IMR-90 (cell line): ENCODE results near the gene GIMAP1. TPM values are rescaled to one million over a fixed set of nuclear protein-coding genes. Genes with fewer than 3 reads are reported as not detected.

Experiments used
- ATAC-seq: fragments of 200-7000 bp; cut with Tn5 transposase; 2 replicates; pipeline ENCODE4 v1.9.1; 2020; ENCODE audit warnings: low read depth, mild to moderate bottlenecking, moderate library complexity
- BruUV-seq: library from RNA; stranded (reverse); fragments of 400-500 nt; replicated peaks from 2 replicates; lab custom pipeline; 2021; lab: Mats Ljungman, UMichigan
- CTCF ChIA-PET: fragments of 300-600 bp; formaldehyde crosslinking; extraction: SDS; loops from one replicate; lab custom pipeline; 2021; ENCODE audit warnings: antibody characterized with exemption; lab: Yijun Ruan, JAX
- POLR2A ChIA-PET: fragments of 300-600 bp; sonication (Branson Sonifier 250); formaldehyde crosslinking; loops from one replicate; lab custom pipeline; 2022; ENCODE audit warnings: antibody characterized with exemption; ENCODE audit not compliant: unreplicated experiment; lab: Charles Lee
- DNase-seq: peaks from one replicate; pipeline ENCODE4 v3.0.0; 2013
- H2AFZ ChIP-seq: replicated peaks from 2 replicates; pipeline ENCODE3; 2013; ENCODE audit warnings: low read length, mild to moderate bottlenecking; ENCODE audit not compliant: poor library complexity
- H2AK5ac ChIP-seq: 2 replicates; pipeline ENCODE4 v1.6.1; 2013; ENCODE audit warnings: low read depth, low read length, inconsistent platforms
- H2AK9ac ChIP-seq: replicated peaks from 2 replicates; pipeline ENCODE3; 2013; ENCODE audit warnings: mild to moderate bottlenecking, low read depth, low read length, moderate library complexity; ENCODE audit not compliant: poor library complexity
- H2BK120ac ChIP-seq: 2 replicates; pipeline ENCODE4 v1.6.1; 2013; ENCODE audit warnings: low read depth, low read length, inconsistent platforms
- H2BK15ac ChIP-seq: 3 replicates; pipeline ENCODE4 v1.6.1; 2013; ENCODE audit warnings: low read depth, low read length, inconsistent platforms
- H2BK20ac ChIP-seq: 2 replicates; pipeline ENCODE4 v1.6.1; 2013; ENCODE audit warnings: low read depth, mild to moderate bottlenecking, inconsistent platforms, low read length, moderate library complexity
- H2BK5ac ChIP-seq: 2 replicates; pipeline ENCODE4 v1.6.1; 2013; ENCODE audit warnings: mild to moderate bottlenecking, low read depth, low read length, inconsistent platforms; ENCODE audit not compliant: poor library complexity, severe bottlenecking
- H3K14ac ChIP-seq: replicated peaks from 2 replicates; pipeline ENCODE4 v1.6.1; 2013; ENCODE audit warnings: low read depth, low read length, inconsistent platforms
- H3K18ac ChIP-seq: 2 replicates; pipeline ENCODE4 v1.6.1; 2013; ENCODE audit warnings: low read depth, low read length, control low read depth
- H3K23ac ChIP-seq: 2 replicates; pipeline ENCODE4 v1.6.1; 2013; ENCODE audit warnings: low read depth, low read length, inconsistent platforms
- H3K27ac ChIP-seq: 2 replicates; pipeline ENCODE4 v1.5.1; 2013; ENCODE audit warnings: mild to moderate bottlenecking, control low read depth, low read length; ENCODE audit not compliant: insufficient read depth
- H3K27me3 ChIP-seq: 2 replicates; pipeline ENCODE4 v1.6.1; 2013; ENCODE audit warnings: low read length; ENCODE audit not compliant: control insufficient read depth, insufficient read depth
- H3K36me3 ChIP-seq: 2 replicates; pipeline ENCODE4 v1.6.1; 2013; ENCODE audit warnings: low read length, mixed read lengths; ENCODE audit not compliant: control insufficient read depth, insufficient read depth
- H3K4ac ChIP-seq: 2 replicates; pipeline ENCODE4 v1.6.1; 2013; ENCODE audit warnings: low read depth, low read length, inconsistent platforms
- H3K4me1 ChIP-seq: 2 replicates; pipeline ENCODE4 v1.6.1; 2013; ENCODE audit warnings: low read length, mixed read lengths; ENCODE audit not compliant: control insufficient read depth, insufficient read depth
- H3K4me2 ChIP-seq: 2 replicates; pipeline ENCODE4 v1.6.1; 2013; ENCODE audit warnings: low read depth, mild to moderate bottlenecking, control low read depth, low read length, moderate library complexity
- H3K4me3 ChIP-seq: 2 replicates; pipeline ENCODE4 v1.5.1; 2013; ENCODE audit warnings: low read depth, mild to moderate bottlenecking, control low read depth, low read length, moderate library complexity; ENCODE audit not compliant: insufficient read depth
- H3K56ac ChIP-seq: 2 replicates; pipeline ENCODE4 v1.6.1; 2013; ENCODE audit warnings: low read length, inconsistent platforms; ENCODE audit not compliant: insufficient read depth; ENCODE audit errors: extremely low read depth
- H3K79me1 ChIP-seq, 2 experiments: 2 replicates each; pipeline ENCODE4 v1.6.1; 2013; ENCODE audit warnings: low read length in 2 of 2, inconsistent platforms in 1 of 2, low read depth in 1 of 2
- H3K9ac ChIP-seq: 2 replicates; pipeline ENCODE4 v1.6.1; 2013; ENCODE audit warnings: low read depth, low read length, control low read depth
- H3K9me1 ChIP-seq: 2 replicates; pipeline ENCODE4 v1.6.1; 2013; ENCODE audit warnings: low read length, inconsistent platforms; ENCODE audit not compliant: insufficient read depth
- H3K9me3 ChIP-seq: 2 replicates; pipeline ENCODE4 v1.6.1; 2013; ENCODE audit warnings: low read length; ENCODE audit not compliant: control insufficient read depth, insufficient read depth
- H4K20me1 ChIP-seq: 2 replicates; pipeline ENCODE4 v1.6.1; 2013; ENCODE audit warnings: low read length, inconsistent platforms; ENCODE audit not compliant: insufficient read depth
- H4K5ac ChIP-seq: 2 replicates; pipeline ENCODE4 v1.6.1; 2013; ENCODE audit warnings: mild to moderate bottlenecking, low read depth, low read length, control low read depth
- H4K8ac ChIP-seq, 2 experiments: 2 replicates each; pipeline ENCODE4 v1.6.1; 2013; ENCODE audit warnings: low read depth in 2 of 2, low read length in 2 of 2, control low read depth in 1 of 2, inconsistent platforms in 1 of 2
- H4K91ac ChIP-seq: 2 replicates; pipeline ENCODE4 v1.6.1; 2013; ENCODE audit warnings: low read depth, low read length, inconsistent platforms; ENCODE audit not compliant: insufficient read depth
- BHLHE40 ChIP-seq: fragments of 150-350 bp; IDR thresholded peaks from 2 replicates; pipeline ENCODE4 v1.6.1; 2016; ENCODE audit warnings: mild to moderate bottlenecking, low read depth, low read length
- CEBPB ChIP-seq: IDR thresholded peaks from 2 replicates; pipeline ENCODE4 v1.6.1; 2012; ENCODE audit warnings: low read depth, low read length, improper control_type of control experiment
- CHD1 ChIP-seq: IDR thresholded peaks from 2 replicates; pipeline ENCODE4 v1.6.1; 2012; ENCODE audit warnings: low read depth, low read length, improper control_type of control experiment
- CTCF ChIP-seq: conservative IDR thresholded peaks from 2 replicates; pipeline ENCODE4 v1.5.1; 2012; ENCODE audit warnings: mild to moderate bottlenecking, low read depth, low read length, improper control_type of control experiment
- MAFK ChIP-seq: IDR thresholded peaks from 2 replicates; pipeline ENCODE4 v1.6.1; 2012; ENCODE audit warnings: low read depth, low read length, improper control_type of control experiment
- MAZ ChIP-seq: IDR thresholded peaks from 2 replicates; pipeline ENCODE4 v1.6.1; 2012; ENCODE audit warnings: low read depth, mild to moderate bottlenecking, low read length, improper control_type of control experiment, moderate library complexity, borderline replicate concordance
- MXI1 ChIP-seq: IDR thresholded peaks from 2 replicates; pipeline ENCODE4 v1.6.1; 2012; ENCODE audit warnings: low read depth, mild to moderate bottlenecking, low read length, moderate library complexity, borderline replicate concordance
- NFE2L2 ChIP-seq: fragments of 150-350 bp; IDR thresholded peaks from 2 replicates; pipeline ENCODE4 v1.6.1; 2016; ENCODE audit warnings: low read depth, mild to moderate bottlenecking, low read length
- POLR2A ChIP-seq: IDR thresholded peaks from 2 replicates; pipeline ENCODE4 v1.6.1; 2012; ENCODE audit warnings: mild to moderate bottlenecking, low read depth, low read length
- RAD21 ChIP-seq: IDR thresholded peaks from 2 replicates; pipeline ENCODE4 v1.6.1; 2012; ENCODE audit warnings: low read length, improper control_type of control experiment
- RCOR1 ChIP-seq: IDR thresholded peaks from 2 replicates; pipeline ENCODE4 v1.6.1; 2012; ENCODE audit warnings: mild to moderate bottlenecking, low read length, improper control_type of control experiment; ENCODE audit not compliant: insufficient replicate concordance
- RFX5 ChIP-seq: IDR thresholded peaks from 2 replicates; pipeline ENCODE4 v1.8.0; 2012; ENCODE audit warnings: low read depth, mild to moderate bottlenecking, low read length, moderate library complexity
- SMC3 ChIP-seq: fragments of 150-350 bp; IDR thresholded peaks from 2 replicates; pipeline ENCODE4 v1.6.1; 2016; ENCODE audit warnings: low read depth, mild to moderate bottlenecking, antibody characterized with exemption, low read length, moderate library complexity
- WGBS, 2 experiments: methylation state at CpG; one replicate each; pipeline versions ENCODE4 v1.1.5 to v1.1.7; 2013; ENCODE audit warnings: missing lambda C conversion rate in 2 of 2; ENCODE audit not compliant: insufficient read length in 1 of 2; ENCODE audit errors: extremely low coverage in 2 of 2; 5-methylcytosine and 5-hydroxymethylcytosine counted together
- dilution Hi-C: fragments of 300-500 bp; cut with HindIII; formaldehyde crosslinking; loops from one replicate; pipeline ENCODE4 v1.14.3; 2018; ENCODE audit warnings: low sequenced_read_pairs; ENCODE audit not compliant: unreplicated experiment
- in situ Hi-C: fragments of 300-500 bp; cut with MboI; formaldehyde crosslinking; loops from 3 replicates; pipeline ENCODE4 v1.14.3; 2019; ENCODE audit warnings: low sequenced_read_pairs, inconsistent platforms, mixed read lengths
- intact Hi-C: fragments of 100-400 bp; cut with micrococcal nuclease; formaldehyde crosslinking; loops from 2 replicates; pipeline ENCODE4 v1.10.0; 2022
- polyA plus RNA-seq, 3 experiments: library from polyadenylated mRNA; depleted of rRNA; stranded (reverse); fragments of >200 nt; gene quantifications; 2 replicates each; pipeline ENCODE4 v1.2.3, GENCODE V29; 2012; ENCODE audit warnings: low replicate concordance in 1 of 3
- total RNA-seq: library from RNA; depleted of rRNA; stranded (reverse); fragments of >200 nt; gene quantifications from 2 replicates; pipeline ENCODE4 v1.2.3, GENCODE V29; 2012
- TF ChIP-seq, protein P1 (sequence below): fragments of 150-350 bp; IDR thresholded peaks from 2 replicates; pipeline ENCODE4 v1.6.1; 2016; ENCODE audit warnings: low read depth, mild to moderate bottlenecking, low read length, moderate library complexity, borderline replicate concordance
- TF ChIP-seq, protein P2 (sequence below): fragments of 150-350 bp; IDR thresholded peaks from 2 replicates; pipeline ENCODE4 v1.6.1; 2017; ENCODE audit warnings: mild to moderate bottlenecking, antibody characterized with exemption, low read length, low read depth

GIMAP1 gene
- total and polyA plus RNA-seq, 2 of the 4 experiments (the other 2 are of a cell fraction): not detected

DNA sequence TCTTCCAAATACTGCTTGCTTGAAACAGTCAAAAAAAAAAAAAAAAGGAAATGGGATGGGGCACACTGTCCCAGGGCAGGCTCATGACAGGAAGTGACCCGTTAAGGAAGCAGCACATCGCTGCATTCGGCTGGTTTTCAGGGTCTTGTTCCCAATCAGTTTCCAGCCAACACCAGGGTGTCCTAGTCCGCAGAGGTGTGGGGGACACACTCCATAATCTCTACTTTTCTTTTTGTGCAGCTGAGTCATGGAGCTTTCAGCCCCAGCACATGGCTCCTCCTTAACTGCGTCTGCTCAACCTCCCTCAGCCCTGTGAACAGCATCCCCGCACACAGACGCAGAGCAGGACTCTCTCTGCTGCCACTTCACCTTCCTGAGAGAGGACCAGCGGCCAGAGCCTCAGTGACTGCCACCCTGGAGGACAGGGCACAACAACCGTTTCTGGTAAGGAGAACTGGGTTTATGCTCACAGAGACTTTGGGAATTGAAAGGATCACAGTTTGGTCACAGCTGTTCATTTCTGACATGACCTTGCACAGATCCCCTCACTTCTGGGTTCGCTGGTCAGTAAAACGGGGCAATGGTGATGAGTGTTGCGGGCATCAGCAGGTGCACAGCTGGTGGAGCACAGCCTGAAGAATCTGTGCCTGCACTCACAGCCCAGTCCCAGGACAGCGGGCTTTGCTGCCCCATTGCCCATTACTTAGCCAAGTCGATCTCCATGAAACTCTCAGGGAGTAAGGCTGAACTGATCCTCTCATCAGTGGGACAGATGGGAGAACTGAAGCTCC, 21.0 kb downstream of the GIMAP1 start, which contains the start of gene GIMAP5:
GIMAP5 (plus strand) TSS at position 154 of the 791 bp plus-strand sequence. CDS start 3,467 bp downstream, outside the sequence.
- no peak within 1 kb of the TSS for H3K56ac ChIP-seq
- no peaks in the 10 kb centered on the region for H4K20me1 ChIP-seq
- H3K27me3 ChIP-seq: no peaks in the 10 kb centered on the region; the same call in 1 of the 2 replicates
- intact Hi-C loops (no loop called here), dilution Hi-C loops (no loop called here), in situ Hi-C loops (loop anchor here (25.0 kb wide), 1 partner anchor 425 kb away; the partner anchor contains the start of genes ACTR3C and LRRC61)
- no peak within 1 kb of the TSS for H3K4me2 ChIP-seq
- DNase-seq (no peak), ATAC-seq (no peak)
- H2AK9ac ChIP-seq: peak within 1 kb of the TSS; percentile 13
- no peak within 1 kb of the TSS for H2BK120ac ChIP-seq
- no peak within 1 kb of the TSS for H2AK5ac ChIP-seq
- H3K9ac ChIP-seq: no peak within 1 kb of the TSS
- 33% methylated on average over 2 of the region's 14 CpGs; no CpG with 5 or more reads in 1 of the 2 experiments for WGBS, 2 experiments
- no peak within 1 kb of the TSS for H2BK15ac ChIP-seq
- no peak within 1 kb of the TSS for H3K18ac ChIP-seq
- no peaks in the 10 kb centered on the region for H3K79me1 ChIP-seq
- BruUV-seq: no TSS peak
- H3K14ac ChIP-seq: no peak within 1 kb of the TSS
- no peaks in the 10 kb centered on the region for H3K9me1 ChIP-seq
- H3K9me3 ChIP-seq: no peaks in the 10 kb centered on the region
- no peak within 1 kb of the TSS for H3K27ac ChIP-seq
- H3K23ac ChIP-seq: no peak within 1 kb of the TSS
- H2AFZ ChIP-seq: no peak within 1 kb of the TSS
- no peak within 1 kb of the TSS for H2BK5ac ChIP-seq
- H3K4me1 ChIP-seq: no peaks in the 10 kb centered on the region
- no peak within 1 kb of the TSS for H4K8ac ChIP-seq
- H3K4me3 ChIP-seq: no peak within 1 kb of the TSS
- no peak within 1 kb of the TSS for H2BK20ac ChIP-seq
- no peak within 1 kb of the TSS for H4K91ac ChIP-seq
- CTCF ChIA-PET: no interaction called here
- H3K36me3 ChIP-seq: no peaks in the 10 kb centered on the region
- H3K4ac ChIP-seq: no peak within 1 kb of the TSS
- POLR2A ChIA-PET: no interaction called here
- no peak within 1 kb of the TSS for H4K5ac ChIP-seq
- TF ChIP-seq RFX5 (no peak), MAFK (no peak), RAD21 (no peak), BHLHE40 (no peak), MXI1 (no peak), CHD1 (no peak), NFE2L2 (no peak), MAZ (no peak), CTCF (no peak), POLR2A (no peak), CEBPB (no peak), SMC3 (no peak), RCOR1 (no peak)
- TF ChIP-seq, protein P1, sequence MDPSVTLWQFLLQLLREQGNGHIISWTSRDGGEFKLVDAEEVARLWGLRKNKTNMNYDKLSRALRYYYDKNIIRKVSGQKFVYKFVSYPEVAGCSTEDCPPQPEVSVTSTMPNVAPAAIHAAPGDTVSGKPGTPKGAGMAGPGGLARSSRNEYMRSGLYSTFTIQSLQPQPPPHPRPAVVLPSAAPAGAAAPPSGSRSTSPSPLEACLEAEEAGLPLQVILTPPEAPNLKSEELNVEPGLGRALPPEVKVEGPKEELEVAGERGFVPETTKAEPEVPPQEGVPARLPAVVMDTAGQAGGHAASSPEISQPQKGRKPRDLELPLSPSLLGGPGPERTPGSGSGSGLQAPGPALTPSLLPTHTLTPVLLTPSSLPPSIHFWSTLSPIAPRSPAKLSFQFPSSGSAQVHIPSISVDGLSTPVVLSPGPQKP: no peak
- TF ChIP-seq, protein P2, sequence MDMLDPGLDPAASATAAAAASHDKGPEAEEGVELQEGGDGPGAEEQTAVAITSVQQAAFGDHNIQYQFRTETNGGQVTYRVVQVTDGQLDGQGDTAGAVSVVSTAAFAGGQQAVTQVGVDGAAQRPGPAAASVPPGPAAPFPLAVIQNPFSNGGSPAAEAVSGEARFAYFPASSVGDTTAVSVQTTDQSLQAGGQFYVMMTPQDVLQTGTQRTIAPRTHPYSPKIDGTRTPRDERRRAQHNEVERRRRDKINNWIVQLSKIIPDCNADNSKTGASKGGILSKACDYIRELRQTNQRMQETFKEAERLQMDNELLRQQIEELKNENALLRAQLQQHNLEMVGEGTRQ: no peak
